Suppressor macrophage (primary cell): ENCODE results near the gene RBPMS2.
A peak's percentile ranks its signal among the peaks of the same experiment; 100 is the strongest.
"Not testable (repeated sequence)": the region's sequence is repeated elsewhere in the genome, so short reads cannot be mapped to it uniquely, and the experiment has no call there.

Source experiments
- DNase-seq, 4 experiments: peaks; one replicate each; pipeline ENCODE4 v3.0.0-alpha.2; 2020 to 2022

Gene RBPMS2

GRCh38 chr15:64753480-64754185 lies 21.8 kb downstream of the RBPMS2 start:
- DNase-seq: peak in 3 of 4 experiments; percentile 15 to 37 (median 23)

GRCh38 chr15:64751464-64751863 lies 23.9 kb downstream of the RBPMS2 start:
- no peak for DNase-seq

- no peak for DNase-seq
These were observed 25.3 kb downstream of the RBPMS2 start for GRCh38 chr15:64749999-64750657.

GRCh38 chr15:64749167-64749566 lies 26.2 kb downstream of the RBPMS2 start:
- DNase-seq: no peak

GRCh38 chr15:64748251-64748650 lies 27.1 kb downstream of the RBPMS2 start:
- no peak for DNase-seq

- no peak for DNase-seq
These were observed 27.8 kb downstream of the RBPMS2 start for GRCh38 chr15:64747578-64747977.

GRCh38 chr15:64746921-64747320 lies 28.5 kb downstream of the RBPMS2 start:
- no peak for DNase-seq

- DNase-seq: no peak
These were observed 29.0 kb downstream of the RBPMS2 start for GRCh38 chr15:64746356-64746755.

GRCh38 chr15:64743691-64744090 lies 31.7 kb downstream of the RBPMS2 start:
- DNase-seq: no peak

- DNase-seq: no peak
These were observed 32.5 kb downstream of the RBPMS2 start for GRCh38 chr15:64742921-64743320.

- DNase-seq: no peak
These were observed 33.0 kb downstream of the RBPMS2 start for GRCh38 chr15:64742385-64742784.

GRCh38 chr15:64741708-64742107 lies 33.7 kb downstream of the RBPMS2 start:
- not testable (repeated sequence) for DNase-seq

GRCh38 chr15:64740311-64741170 lies 34.8 kb downstream of the RBPMS2 start:
- DNase-seq: no peak

GRCh38 chr15:64739577-64740143 lies 35.7 kb downstream of the RBPMS2 start:
- peak in 3 of 4 experiments; percentile 23 to 40 (median 23) for DNase-seq

GRCh38 chr15:64739156-64739555 lies 36.2 kb downstream of the RBPMS2 start:
- DNase-seq: no peak

- DNase-seq: no peak
These were observed 36.9 kb downstream of the RBPMS2 start for GRCh38 chr15:64738226-64739095.

GRCh38 chr15:64732156-64732860 lies 43.1 kb downstream of the RBPMS2 start:
- no peak for DNase-seq

- DNase-seq: no peak
These were observed 43.6 kb downstream of the RBPMS2 start for GRCh38 chr15:64731805-64732151.

- DNase-seq: peak; percentile 73 to 88 (median 88)
These were observed 44.2 kb downstream of the RBPMS2 start for GRCh38 chr15:64731012-64731804.

GRCh38 chr15:64730151-64730550 lies 45.2 kb downstream of the RBPMS2 start:
- no peak for DNase-seq

GRCh38 chr15:64720188-64720587 lies 55.2 kb downstream of the RBPMS2 start:
- DNase-seq: no peak
